ENCODE measurements around the gene WDR64. TPM values are rescaled to one million over a fixed set of nuclear protein-coding genes. Genes with fewer than 3 reads are reported as not detected.

Gene WDR64
- total and polyA plus RNA-seq, 2 of the 13 experiments (the other 11 are each of a cell fraction or from before 2014, with no cell fraction given) = not detected

- TF ChIP-seq, protein P1, sequence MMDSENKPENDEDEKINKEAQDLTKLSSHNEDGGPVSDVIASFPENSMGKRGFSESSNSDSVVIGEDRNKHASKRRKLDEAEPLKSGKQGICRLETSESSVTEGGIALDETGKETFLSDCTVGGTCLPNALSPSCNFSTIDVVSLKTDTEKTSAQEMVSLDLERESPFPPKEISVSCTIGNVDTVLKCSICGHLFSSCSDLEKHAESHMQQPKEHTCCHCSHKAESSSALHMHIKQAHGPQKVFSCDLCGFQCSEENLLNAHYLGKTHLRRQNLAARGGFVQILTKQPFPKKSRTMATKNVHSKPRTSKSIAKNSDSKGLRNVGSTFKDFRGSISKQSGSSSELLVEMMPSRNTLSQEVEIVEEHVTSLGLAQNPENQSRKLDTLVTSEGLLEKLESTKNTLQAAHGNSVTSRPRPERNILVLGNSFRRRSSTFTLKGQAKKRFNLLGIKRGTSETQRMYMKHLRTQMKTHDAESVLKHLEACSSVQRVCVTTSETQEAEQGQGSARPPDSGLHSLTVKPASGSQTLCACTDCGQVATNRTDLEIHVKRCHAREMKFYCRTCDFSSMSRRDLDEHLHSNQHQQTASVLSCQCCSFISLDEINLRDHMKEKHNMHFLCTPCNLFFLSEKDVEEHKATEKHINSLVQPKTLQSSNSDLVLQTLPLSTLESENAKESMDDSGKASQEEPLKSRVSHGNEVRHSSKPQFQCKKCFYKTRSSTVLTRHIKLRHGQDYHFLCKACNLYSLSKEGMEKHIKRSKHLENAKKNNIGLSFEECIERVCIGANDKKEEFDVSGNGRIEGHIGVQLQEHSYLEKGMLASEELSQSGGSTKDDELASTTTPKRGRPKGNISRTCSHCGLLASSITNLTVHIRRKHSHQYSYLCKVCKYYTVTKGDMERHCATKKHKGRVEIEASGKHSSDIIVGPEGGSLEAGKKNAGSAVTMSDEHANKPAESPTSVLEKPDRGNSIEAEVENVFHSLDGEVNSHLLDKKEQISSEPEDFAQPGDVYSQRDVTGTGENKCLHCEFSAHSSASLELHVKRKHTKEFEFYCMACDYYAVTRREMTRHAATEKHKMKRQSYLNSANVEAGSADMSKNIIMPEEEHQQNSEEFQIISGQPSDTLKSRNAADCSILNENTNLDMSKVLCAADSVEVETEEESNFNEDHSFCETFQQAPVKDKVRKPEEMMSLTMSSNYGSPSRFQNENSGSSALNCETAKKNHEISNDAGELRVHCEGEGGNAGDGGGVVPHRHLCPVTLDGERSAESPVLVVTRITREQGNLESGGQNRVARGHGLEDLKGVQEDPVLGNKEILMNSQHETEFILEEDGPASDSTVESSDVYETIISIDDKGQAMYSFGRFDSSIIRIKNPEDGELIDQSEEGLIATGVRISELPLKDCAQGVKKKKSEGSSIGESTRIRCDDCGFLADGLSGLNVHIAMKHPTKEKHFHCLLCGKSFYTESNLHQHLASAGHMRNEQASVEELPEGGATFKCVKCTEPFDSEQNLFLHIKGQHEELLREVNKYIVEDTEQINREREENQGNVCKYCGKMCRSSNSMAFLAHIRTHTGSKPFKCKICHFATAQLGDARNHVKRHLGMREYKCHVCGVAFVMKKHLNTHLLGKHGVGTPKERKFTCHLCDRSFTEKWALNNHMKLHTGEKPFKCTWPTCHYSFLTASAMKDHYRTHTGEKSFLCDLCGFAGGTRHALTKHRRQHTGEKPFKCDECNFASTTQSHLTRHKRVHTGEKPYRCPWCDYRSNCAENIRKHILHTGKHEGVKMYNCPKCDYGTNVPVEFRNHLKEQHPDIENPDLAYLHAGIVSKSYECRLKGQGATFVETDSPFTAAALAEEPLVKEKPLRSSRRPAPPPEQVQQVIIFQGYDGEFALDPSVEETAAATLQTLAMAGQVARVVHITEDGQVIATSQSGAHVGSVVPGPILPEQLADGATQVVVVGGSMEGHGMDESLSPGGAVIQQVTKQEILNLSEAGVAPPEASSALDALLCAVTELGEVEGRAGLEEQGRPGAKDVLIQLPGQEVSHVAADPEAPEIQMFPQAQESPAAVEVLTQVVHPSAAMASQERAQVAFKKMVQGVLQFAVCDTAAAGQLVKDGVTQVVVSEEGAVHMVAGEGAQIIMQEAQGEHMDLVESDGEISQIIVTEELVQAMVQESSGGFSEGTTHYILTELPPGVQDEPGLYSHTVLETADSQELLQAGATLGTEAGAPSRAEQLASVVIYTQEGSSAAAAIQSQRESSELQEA (CRISPR knock-in tag; IDR thresholded peaks at IDR 0.05; ENCODE audit: not compliant biosample characterization) = no peak
- TF ChIP-seq NFE2L2 (IDR thresholded peaks at IDR 0.05; ENCODE audit: low read length) (peak; percentile 96), ARID3A (IDR thresholded peaks at IDR 0.05; ENCODE audit: low read depth, low read length) (peak; percentile 74), ZNF232 (CRISPR knock-in tag; IDR thresholded peaks at IDR 0.05; ENCODE audit: borderline replicate concordance) (no peak), NR2F1 (CRISPR knock-in tag; IDR thresholded peaks at IDR 0.05) (peak; percentile 20 to 59; a peak in 2 of 4 replicates), ARID5B (CRISPR knock-in tag; IDR thresholded peaks at IDR 0.05) (0 out of 2 replicates have a peak, but pooled peaks have one; percentile 25), MED8 (CRISPR knock-in tag; IDR thresholded peaks at IDR 0.05; ENCODE audit: insufficient replicate concordance) (no peak), ZNF850 (CRISPR knock-in tag; conservative IDR thresholded peaks at IDR 0.05) (peak; percentile 98), SSRP1 (CRISPR knock-in tag; IDR thresholded peaks at IDR 0.05) (no peak)
- TF ChIP-seq, protein P2, sequence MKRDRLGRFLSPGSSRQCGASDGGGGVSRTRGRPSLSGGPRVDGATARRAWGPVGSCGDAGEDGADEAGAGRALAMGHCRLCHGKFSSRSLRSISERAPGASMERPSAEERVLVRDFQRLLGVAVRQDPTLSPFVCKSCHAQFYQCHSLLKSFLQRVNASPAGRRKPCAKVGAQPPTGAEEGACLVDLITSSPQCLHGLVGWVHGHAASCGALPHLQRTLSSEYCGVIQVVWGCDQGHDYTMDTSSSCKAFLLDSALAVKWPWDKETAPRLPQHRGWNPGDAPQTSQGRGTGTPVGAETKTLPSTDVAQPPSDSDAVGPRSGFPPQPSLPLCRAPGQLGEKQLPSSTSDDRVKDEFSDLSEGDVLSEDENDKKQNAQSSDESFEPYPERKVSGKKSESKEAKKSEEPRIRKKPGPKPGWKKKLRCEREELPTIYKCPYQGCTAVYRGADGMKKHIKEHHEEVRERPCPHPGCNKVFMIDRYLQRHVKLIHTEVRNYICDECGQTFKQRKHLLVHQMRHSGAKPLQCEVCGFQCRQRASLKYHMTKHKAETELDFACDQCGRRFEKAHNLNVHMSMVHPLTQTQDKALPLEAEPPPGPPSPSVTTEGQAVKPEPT (CRISPR knock-in tag; IDR thresholded peaks at IDR 0.05; ENCODE audit: low read depth) = no peak
Measured at GRCh38 chr1:241641773-241642592, 10.1 kb upstream of the WDR64 start (continued).
